Globus pallidus (tissue), 1 donor: ENCODE data around the gene RSU1.
A peak's percentile ranks its signal among the peaks of the same experiment; 100 is the strongest.

Source experiments
- DNase-seq: peaks from one replicate; pipeline ENCODE4 v3.0.0-alpha.2; 2015; ENCODE audit warnings: low spot score

Gene RSU1

DNA sequence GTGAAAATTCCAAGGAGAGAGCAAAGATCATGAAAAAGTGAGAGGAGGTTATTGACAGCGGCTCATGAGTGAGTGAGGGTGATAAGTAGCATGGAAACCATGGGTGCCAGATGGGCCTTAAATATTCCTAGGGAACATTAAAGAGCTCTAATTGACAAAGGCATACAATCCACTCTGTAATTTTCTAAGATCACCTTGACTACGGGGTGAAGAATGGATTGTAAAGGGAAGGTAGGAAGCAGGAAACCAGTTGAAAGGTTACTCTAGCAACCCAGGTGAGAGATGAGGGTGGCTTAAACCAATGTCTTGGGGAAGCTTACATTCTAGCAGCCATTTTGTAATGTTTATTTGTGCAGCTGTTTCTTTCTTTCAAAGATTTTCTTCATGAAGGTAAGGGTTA lies 75.7 kb downstream of the RSU1 start:
- DNase-seq = no peak

DNA sequence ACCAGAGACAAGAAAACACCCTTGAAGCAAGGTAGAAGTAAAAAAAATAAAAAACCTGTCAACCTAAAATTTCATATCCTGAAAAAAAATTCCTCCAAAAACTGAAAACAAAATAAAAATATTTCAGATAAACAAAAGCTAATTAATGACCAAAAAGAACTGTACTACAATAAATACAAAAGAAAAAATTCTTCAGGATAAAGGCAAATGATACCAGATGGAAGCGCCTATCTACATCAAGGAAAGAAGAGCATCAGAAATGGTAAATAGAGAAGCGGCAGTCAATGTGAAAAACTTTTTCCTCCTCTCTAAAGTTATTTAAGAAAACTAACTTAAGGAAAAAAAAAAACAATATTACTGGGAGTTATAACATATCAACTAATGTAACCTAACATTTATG lies 79.8 kb downstream of the RSU1 start:
- no peak for DNase-seq

DNA sequence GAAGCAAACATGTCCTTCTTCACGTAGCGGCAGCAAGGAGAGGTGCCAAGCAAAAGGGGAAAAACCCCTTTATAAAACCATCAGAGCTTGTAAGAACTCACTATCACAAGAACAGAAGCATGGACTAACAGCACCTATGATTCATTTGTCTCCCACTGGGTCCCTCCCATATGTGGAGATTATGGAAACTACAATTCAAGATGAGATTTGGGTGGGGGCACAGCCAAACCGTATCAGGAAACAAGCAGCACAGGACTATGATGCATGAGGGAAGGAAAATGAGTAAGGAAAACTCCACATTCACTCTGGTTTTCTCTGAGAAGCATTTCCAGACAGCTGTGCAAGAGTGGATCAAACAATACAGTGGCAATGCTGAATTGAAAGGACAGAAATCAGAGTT lies 81.6 kb downstream of the RSU1 start:
- no peak for DNase-seq

DNA sequence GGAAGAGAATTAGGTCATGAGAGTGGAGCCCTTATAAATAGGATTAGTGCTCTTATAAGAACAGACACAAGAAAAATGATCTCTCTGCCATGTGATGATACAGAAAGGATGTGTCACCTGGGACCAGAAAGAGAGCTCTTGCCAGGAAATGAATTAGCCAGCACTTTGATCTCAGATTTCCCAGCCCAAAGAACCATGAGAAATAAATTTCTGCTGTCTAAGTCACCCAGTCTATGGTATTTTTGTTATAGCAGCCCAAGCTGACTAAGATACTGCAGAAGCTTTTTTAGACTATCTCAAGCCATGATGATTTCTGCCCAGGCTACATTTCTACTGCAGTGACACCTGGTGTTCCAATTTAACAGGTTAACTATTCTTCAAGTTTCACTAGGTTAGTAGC lies 84.8 kb downstream of the RSU1 start:
- no peak for DNase-seq

DNA sequence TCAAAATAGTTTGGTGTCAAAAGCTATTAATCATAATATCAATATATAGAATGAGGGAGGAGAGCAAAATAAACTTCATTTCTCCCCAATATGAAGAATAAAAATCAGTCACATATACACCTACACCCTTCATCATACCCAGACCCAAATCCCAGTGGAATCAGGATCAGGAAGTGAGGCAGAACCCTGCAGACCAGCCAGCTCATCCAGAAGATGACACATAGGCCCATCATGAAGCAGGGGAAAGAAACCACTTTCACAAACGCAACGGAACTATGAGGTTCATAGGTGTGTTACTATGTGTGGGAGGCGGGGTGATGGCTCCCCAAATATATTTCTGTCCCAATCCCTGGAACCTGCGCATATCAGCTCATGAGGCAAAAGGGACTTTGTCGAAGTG lies 89.0 kb downstream of the RSU1 start:
- no peak for DNase-seq

DNA sequence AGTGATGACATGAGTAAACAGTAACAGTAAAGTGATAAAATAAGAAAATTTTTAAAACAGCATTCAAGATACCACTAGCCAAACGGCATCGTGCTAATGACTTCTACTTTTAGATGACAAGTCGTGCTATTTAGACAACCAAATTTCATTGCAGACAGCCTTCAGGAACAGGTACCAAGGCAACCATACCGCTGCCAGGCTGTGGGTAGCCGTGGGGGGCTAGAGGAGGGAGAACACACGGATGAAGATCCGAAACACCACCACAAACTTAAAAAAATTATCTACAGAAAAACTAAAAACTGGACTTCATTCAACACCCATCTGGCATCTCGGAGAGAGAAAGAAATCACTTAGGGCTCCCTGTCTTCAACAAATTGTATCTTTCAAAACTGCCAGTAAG lies 89.6 kb downstream of the RSU1 start:
- DNase-seq = no peak

DNA sequence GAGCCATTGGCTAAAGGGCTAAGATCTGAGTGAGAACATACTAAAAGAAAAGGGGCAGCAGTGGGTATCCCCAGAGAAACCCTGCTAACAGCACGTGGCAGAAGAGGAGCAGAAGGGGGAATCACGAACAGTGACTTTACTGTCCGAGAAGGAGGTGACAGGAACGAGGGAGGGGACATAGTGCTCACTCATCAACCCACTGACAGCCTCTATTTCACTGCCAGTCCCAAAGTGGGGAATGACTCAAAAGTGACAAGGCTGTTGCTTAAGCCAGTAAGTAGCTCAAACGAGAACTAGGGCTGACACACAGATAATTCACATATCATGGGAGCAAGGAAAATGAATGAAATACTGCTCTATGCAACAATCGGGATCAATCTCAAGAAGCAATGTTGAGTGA lies 92.7 kb downstream of the RSU1 start:
- no peak for DNase-seq

DNA sequence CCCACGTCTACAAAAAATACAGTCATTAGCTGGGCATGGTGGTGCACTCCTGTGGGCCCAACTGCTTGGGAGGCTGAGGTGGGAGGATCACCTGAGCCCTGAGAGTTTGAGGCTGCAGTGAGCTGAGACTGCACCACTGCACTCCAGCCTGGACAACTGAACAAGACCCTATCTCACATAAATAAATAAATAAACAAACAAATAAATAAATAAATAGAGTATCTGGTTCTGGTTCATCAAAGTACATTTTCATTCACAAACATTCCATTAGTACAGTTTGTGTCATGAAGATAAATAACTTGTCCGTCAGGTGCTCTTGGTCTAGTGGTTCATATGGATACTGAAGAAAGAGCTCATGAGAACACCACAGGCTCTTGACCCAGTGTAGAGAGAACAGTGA lies 96.4 kb downstream of the RSU1 start:
- no peak for DNase-seq

DNA sequence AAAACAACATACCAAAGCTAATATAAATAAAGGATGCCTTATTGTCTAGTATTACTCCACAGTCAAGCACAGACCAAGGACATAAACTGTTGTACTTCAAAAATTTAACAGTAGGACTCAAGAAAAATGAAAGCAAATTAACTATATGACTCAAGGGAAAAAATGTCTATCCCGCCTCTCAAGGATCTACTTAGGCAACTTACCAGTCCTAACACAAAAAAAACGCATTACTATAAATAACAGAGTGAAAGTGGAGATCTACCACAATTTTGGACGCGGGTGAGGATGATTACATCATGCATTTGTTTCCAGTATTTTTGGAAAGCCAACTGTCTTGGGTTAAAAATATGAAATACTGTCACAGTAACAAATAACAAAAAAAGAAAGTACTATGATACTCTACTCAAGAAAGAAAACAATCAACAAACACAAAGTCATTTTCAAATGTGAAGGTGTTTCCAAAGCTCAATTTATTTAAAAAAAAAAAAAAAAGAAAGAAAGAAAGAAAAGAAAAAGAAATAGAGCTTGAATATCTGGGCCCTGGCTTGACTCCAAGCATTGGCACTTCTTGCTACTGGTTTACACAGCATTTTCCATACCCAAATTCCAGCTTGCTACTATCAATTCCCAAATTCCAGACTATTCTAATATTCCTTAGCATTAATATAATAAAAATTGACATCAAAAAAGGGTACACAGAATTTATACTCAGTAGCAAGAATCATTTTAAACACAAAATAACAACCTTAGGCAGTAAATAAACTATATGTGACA lies 99.4 kb downstream of the RSU1 start:
- DNase-seq = no peak

DNA sequence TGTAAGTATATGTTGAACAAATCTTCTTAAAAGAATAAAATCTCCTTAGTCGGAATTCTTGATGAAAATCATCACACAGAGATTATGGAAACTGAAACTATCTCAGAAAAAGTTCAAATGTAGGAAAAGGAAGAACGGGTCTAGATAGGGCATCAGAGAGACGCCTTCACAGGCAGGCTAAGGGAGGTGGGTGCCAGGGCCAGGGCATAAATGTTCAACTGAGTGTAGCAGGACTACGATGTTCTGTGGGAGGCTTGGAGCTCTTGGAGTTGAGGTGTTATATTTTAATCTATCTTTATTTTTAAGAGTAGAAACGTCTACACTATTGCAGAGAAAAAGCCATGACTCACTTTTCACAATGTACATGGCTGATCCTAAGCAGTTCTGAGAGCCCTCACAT lies 101.2 kb downstream of the RSU1 start:
- no peak for DNase-seq

DNA sequence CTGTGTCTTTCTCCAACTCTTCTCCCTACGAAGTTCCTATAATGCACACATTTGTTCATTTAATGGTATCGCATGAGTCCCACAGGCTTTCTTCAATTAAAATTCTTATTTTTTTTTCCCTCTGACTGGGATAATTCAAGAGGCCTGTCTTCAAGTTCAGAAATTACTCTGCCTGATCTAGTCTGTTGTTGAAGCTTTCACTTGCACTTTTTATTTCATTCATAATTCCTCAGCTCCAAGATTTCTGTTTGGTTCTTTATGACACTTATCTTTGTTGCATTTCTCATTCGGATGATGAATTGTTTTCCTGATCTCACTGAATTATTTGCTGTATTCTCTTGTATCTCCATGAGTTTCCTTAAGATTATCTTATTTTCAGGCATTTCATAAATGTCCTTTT lies 103.9 kb downstream of the RSU1 start:
- no peak for DNase-seq

DNA sequence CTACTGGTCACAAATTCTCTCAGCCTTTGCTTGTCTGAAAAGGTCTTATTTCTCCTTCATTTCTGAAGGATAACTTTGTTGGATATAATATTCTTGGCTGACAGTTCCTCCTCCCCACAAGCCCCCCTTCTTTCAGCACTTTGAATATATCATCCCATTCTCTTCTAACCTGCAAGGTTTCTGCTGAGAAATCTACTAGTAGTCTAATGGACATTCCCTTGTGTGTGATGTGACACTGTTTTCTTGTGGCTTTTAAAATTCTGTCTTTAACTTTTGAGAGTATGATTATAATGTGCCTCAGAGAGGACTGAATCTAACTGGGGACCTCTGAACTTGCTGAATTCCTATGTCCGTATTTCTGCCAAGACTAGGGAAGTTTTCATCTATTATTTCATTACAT lies 104.3 kb downstream of the RSU1 start:
- DNase-seq = no peak

DNA sequence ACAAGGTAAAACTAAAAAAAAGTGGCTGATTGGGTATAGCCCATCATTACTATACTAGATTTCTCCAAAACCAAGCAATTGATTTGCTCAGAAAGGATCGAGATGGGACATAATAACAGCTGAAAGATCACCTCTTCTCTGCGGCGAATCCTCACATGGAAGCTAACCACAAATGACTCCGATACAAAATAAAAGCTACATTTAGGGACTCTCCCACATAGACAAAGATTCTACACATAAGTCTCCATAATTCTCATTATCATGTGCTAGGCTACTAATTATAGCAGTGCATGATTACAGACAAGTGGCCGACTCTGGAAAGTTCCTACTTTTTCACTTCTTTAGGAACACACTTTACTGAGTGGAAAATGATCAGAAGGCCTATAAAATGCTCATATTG lies 116.9 kb downstream of the RSU1 start:
- peak; percentile 3 for DNase-seq

DNA sequence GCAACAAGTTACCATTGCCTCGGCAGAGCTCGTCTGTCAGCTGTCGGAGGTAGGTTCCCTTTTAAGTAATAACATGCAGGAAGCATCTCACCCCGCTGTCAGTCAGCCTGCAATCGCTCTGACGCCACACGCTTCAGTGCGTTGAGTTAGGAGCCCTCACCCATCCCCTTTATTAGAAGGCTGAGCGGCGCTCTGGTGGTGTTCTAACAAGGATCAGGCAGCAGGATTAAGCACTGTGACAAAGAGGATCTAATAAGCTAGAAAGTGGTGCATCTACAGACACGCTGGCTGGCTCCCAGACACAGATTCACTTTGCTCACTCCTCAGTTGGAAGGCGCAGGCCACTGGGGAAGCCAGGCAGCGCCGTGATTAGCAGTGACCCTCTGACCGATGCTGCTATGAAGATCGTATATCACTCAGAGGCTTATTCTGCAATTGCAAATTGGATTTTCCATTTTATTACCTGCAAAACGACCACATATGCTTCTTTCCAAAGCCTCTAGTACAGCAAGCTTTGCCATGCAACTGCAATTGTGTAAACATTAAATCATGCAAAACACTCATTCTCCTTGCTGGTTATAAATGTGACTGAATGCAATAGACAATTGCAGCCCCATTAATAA lies 117.7 kb downstream of the RSU1 start:
- DNase-seq = no peak

DNA sequence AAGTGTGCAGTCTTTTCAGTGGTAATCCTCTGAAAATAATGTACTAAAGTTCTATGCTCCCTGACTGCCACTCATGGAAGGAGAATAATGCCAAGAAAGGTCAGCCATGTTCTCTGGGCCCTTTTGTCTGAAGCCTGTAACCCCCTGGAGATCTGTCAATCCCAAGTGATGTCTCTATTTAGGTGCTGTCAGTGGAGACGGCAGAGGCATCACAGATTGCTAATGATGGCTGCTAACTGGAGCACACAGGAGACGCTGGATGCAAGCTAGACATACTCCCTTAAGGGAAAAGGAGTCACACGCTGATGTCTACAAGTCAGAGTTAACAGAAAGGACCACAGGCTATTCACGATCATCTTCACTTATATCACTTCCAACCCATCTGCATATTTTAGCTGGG lies 118.8 kb downstream of the RSU1 start:
- DNase-seq = no peak

DNA sequence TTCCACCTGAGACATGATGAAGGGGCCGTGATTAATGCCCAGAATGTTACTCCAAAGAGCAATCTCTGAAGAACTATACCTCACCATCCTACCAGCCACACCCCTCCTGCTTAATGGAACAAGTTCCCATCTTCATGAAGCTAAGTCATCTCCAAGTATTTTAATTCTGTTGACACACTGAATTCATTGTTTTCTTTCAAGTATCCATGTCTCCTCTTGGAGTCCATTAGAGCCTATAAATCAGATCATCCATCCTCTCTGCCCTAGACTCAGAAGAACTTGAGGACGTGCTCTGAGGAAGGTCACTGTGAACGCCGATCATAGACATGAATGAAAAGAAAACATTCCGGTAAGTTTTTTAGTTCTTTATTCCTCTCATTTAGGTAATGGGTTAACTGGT lies 126.8 kb downstream of the RSU1 start:
- no peak for DNase-seq

DNA sequence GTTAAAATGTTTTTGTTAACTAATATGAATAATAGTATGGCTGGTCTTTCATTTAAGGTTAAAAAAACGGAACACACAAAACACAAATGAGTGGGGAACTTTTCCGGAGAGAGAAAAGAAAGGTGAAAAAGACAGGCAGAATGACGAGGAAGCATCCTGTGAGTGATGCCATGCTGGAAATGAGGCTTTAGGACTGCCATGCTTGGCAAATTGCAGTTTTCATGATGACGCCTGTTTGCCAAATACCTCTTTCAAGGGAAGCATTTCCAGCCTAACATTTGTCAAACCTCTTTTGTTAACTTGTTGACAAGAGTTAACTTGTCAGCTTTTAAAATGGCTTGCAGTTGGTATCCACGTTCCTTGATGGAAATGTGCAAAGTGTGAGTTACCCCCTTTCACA lies 127.5 kb downstream of the RSU1 start:
- no peak for DNase-seq

DNA sequence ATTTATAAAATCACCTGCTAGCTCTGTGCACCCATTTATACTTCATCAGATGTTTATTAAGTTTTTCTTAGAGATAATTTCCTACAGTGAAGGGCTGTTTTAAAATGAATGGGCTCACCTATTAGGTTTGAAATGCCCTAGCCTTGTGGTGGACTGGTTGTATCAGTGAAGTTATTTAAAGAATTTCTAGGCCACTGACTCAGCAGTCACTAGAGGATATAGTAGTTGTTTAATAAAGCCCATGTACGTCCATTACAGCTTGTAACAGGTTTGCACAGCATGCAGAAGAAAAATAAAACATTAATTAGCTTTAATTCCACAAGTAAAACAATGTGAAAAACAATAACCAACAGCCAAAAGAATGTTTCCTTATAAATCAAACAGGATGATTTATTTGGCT lies 128.0 kb downstream of the RSU1 start:
- DNase-seq = no peak

DNA sequence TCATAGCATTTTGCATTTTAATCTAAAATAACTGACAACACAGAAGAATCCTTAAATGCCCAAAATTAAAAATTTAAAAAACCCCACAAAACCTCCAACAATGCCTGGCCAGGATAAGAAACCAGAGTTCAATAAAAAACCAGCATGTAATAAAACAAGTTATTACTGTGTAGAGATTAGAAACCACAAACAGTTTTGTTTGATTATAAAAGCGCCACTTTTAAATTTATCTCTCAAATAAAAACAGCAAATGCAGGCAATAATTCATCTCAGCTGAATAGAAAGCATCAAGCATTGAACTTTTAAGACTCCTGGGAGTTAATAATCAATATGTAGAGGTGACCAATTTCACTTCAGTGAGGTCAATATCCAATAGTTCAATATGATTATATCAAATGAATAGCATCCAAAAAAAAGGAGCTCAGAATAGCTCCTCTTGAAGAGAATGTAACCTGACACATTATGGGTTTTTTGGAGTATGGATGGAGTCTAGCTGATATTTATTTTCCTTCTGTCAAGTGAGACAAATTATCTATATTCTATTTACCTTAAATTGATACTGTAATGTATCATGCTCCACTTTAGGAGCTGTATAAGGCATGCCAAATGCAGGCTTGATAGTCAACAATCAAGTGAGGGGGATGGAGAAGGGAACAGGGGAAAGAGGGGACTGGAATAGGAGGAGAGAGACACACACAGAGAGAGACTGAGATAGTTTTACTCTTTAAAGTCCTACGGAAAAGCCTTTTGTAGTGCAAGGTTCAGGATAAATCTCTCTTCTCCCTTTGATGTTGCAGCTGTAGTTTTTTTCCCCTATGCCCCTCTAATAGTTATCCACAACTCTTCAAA lies 130.9 kb downstream of the RSU1 start:
- DNase-seq = no peak

DNA sequence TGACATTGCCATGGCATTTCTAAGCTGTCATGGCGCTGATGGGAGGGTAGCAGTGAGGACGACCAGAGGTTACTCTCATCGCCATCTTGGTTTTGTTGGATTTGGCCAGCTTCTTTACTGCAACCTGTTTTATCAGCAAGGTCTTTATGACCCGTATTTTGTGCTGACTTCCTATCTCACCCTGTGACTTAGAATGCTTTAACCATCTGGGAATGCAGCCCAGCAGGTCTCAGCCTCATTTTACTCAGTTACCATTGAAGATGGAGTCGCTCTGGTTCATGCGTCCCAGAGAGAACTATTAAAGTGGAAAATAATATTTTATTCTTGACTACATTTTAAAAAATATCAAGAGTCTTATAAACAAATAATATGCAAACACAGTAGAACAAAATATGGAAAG lies 131.7 kb downstream of the RSU1 start:
- DNase-seq = no peak

DNA sequence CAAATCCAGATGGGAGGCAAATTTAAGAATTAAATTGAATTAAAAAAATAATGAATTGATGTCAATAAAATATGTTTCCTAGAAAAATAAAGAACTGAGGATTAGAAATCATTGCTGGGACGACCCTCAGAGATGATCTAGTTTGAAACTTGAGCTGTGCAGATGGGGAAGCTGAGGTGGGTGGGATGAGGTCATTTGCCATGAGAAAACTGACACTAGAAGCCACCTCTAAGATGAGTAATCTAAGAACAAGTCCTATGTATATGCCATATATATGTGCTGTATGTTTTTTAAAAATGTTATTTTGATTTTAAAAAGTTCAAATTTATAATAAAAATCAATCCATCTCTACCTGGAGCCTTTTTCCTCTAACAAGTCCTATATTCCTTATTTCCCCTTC lies 135.7 kb downstream of the RSU1 start:
- DNase-seq = no peak

DNA sequence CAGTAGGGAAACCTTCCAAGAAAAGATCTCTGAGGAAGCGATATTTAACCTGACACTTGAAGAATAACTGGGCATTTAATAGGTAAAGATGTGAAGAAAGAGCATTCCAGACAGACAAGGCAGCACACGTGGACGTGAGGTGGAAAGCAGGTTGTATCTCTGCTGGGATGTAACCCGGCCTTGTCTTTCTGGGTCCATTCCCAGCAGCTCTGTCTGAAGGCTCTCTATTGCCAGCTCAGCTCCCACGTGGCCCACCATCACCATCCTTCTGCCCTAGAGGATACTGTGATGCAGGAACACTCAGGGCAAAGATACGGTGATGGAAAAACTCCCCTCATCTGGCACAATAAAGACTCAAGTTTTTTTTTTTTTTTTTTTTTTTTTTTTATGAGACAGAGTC lies 137.7 kb downstream of the RSU1 start:
- DNase-seq = no peak

DNA sequence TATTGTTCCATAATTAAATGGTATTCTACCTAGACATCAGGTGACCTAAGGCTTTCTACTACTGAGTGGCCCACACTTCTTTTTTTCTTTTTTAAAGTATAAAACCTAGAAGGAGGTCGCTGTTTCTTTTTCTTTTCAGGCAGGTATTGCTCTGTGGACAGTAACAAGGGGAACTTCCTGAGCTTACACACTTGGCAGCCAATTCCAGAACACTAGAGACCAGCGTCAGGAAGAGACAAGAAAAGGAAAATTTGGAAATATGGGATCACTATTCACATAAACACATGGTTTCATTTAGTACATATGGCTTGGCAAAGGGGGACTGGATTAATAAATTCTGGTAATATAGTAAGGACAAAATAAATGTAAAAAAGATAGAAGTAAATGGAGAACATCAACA lies 141.9 kb downstream of the RSU1 start:
- no peak for DNase-seq
